Stimulated activated CD4-positive, alpha-beta T cell treated with anti-CD3 and anti-CD28 coated beads, TNF-alpha, amount 100 ng/mL, for 1 hour (primary cell): ENCODE measurements around the gene RSF1.
"Not testable (repeated sequence)": the region's sequence is repeated elsewhere in the genome, so short reads cannot be mapped to it uniquely, and the experiment has no call there.

Source experiments
- DNase-seq, 3 donors: peaks; one replicate each; pipeline ENCODE4 v3.0.0-alpha.2; 2020; ENCODE audit warnings: low read depth in 3 of 3, low spot score in 1 of 3

RSF1 gene

GRCh38 chr11:77820565-77821348 lies at the start of gene RSF1, which contains the start of gene AAMDC:
Gene RSF1 (minus strand): TSS chr11:77820722. CDS start chr11:77820714, 8 bp downstream.
Gene AAMDC (plus strand): TSS chr11:77821144. CDS start chr11:77842497, 21,353 bp downstream.
- peak; percentile 90 to 96 (median 93) for DNase-seq

- no peak for DNase-seq
These were observed 48.2 kb upstream of the RSF1 start for GRCh38 chr11:77868744-77869143.

- no peak for DNase-seq
These were observed 45.8 kb upstream of the RSF1 start for GRCh38 chr11:77866336-77866735.

- no peak for DNase-seq
These were observed 45.3 kb upstream of the RSF1 start for GRCh38 chr11:77865805-77866204.

- DNase-seq = not testable (repeated sequence)
These were observed 40.9 kb upstream of the RSF1 start for GRCh38 chr11:77861444-77861843.

- not testable (repeated sequence) for DNase-seq
These were observed 37.5 kb upstream of the RSF1 start for GRCh38 chr11:77857906-77858457.

- DNase-seq = no peak
These were observed 34.3 kb upstream of the RSF1 start for GRCh38 chr11:77854838-77855237.

GRCh38 chr11:77851503-77851902 lies 31.0 kb upstream of the RSF1 start:
- DNase-seq = no peak

GRCh38 chr11:77843700-77844099 lies 23.2 kb upstream of the RSF1 start:
- not testable (repeated sequence) for DNase-seq

- no peak for DNase-seq
These were observed 22.1 kb upstream of the RSF1 start for GRCh38 chr11:77842441-77843121.

- DNase-seq = no peak
These were observed 12.8 kb upstream of the RSF1 start for GRCh38 chr11:77833302-77833701.

GRCh38 chr11:77828926-77829325 lies 8.4 kb upstream of the RSF1 start:
- no peak for DNase-seq

GRCh38 chr11:77823775-77824174 lies 3.3 kb upstream of the RSF1 start:
- no peak for DNase-seq

- not testable (repeated sequence) for DNase-seq
These were observed 1.6 kb upstream of the RSF1 start for GRCh38 chr11:77822126-77822525.

GRCh38 chr11:77821349-77821851 lies 878 bp upstream of the RSF1 start:
- DNase-seq = no peak

- DNase-seq = peak in 2 of 3 donors; percentile 8 to 14
These were observed 479 bp downstream of the RSF1 start for GRCh38 chr11:77819921-77820564.

- DNase-seq = peak; percentile 51 to 73 (median 63)
These were observed 1.1 kb downstream of the RSF1 start for GRCh38 chr11:77819411-77819920.

- no peak for DNase-seq
These were observed 5.1 kb downstream of the RSF1 start for GRCh38 chr11:77815459-77815858.

- DNase-seq = no peak
These were observed 5.7 kb downstream of the RSF1 start for GRCh38 chr11:77814848-77815247.

- no peak for DNase-seq
These were observed 7.3 kb downstream of the RSF1 start for GRCh38 chr11:77813256-77813655.

GRCh38 chr11:77806993-77807392 lies 13.5 kb downstream of the RSF1 start:
- DNase-seq = no peak
